ENCODE measurements around the gene DNAJB12.
A peak's percentile ranks its signal among the peaks of the same experiment; 100 is the strongest.
"Not testable (repeated sequence)": the region's sequence is repeated elsewhere in the genome, so short reads cannot be mapped to it uniquely, and the experiment has no call there.

Gene DNAJB12

DNA sequence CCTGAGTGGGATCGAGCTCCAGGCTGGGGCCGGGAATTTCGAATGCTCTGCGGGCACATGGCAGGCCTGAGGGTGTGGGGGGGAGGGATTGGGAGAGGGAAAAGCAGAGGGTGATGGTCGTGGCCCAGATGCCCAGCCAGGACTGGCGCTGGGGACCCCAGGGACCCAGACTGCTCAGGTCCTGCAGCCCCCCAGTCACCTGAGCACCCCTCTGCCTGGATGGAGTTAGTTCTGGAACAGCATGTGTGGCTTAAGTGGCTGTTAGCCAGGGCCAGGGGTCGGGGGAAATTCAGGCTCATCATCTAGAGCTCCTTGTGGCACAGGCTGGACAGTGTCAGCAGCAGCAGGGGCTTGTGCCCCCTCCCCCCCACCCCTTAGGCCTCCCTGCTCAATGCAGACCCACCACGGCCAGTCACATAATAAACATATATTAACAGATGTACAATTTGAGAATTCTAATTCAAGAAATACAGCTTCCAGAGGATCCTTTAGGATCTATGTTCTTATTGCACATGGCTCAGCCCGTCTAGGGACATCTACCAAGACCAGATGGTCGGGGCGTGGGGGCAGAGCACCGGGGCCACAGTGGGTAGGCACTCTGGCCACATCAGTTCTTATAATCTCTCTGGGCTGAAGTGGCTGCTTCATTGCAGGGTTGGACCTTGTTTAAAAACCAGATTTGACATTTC lies 22.2 kb downstream of the DNAJB12 start:
- H3K4me3 ChIP-seq (ENCODE audit: control insufficient read depth, low read depth, low read length), result no peak overlapping the region
- no peak for DNase-seq (ENCODE audit: low read depth)
- TF ChIP-seq, protein P1, sequence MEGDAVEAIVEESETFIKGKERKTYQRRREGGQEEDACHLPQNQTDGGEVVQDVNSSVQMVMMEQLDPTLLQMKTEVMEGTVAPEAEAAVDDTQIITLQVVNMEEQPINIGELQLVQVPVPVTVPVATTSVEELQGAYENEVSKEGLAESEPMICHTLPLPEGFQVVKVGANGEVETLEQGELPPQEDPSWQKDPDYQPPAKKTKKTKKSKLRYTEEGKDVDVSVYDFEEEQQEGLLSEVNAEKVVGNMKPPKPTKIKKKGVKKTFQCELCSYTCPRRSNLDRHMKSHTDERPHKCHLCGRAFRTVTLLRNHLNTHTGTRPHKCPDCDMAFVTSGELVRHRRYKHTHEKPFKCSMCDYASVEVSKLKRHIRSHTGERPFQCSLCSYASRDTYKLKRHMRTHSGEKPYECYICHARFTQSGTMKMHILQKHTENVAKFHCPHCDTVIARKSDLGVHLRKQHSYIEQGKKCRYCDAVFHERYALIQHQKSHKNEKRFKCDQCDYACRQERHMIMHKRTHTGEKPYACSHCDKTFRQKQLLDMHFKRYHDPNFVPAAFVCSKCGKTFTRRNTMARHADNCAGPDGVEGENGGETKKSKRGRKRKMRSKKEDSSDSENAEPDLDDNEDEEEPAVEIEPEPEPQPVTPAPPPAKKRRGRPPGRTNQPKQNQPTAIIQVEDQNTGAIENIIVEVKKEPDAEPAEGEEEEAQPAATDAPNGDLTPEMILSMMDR (IDR thresholded peaks at IDR 0.05; ENCODE audit: control insufficient read depth, insufficient read depth, low read depth, low read length, missing control alignments), result no peak

DNA sequence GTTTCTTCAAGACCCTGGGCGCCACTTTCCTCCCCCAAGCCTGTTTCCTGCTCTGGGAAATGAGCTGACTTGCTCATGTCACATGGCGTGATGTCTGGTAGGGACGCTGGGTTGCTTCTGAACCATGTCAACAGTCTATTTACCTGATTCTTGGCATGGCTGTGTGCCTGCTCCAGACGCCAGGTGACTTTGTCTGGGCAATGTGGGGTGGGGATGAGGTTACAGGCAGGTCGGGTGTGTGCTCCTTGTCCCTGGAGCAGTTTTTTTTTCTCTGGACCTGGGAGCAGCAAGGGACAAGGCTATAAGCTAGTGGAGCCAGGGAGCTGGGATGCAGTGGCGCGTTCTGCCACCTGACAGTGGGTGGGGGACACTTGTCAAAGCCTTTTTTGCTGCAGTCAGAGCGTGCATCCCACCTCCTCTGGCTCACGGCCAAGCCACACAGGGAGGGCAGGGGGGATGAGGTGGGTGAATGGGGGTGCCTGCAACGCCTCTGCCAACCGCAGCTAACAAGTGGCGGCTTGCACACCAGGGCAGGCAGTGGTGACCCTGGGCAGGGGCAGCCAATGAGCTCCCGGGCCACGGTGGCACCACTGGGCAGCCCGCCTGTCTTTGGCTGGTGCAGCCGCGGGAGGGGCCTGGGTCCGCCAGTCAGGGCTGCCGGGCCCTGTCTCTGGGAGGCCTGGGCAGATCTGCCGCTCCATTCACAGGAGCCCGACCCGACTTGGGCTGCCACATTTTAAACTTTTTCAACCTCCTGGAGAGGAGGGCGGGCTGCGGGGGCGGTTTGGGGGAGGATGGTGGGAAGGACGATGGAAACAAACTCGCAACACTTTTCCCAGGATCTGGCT lies 22.9 kb downstream of the DNAJB12 start:
- TF ChIP-seq, protein P1 (IDR thresholded peaks at IDR 0.05; ENCODE audit: control insufficient read depth, insufficient read depth, low read depth, low read length, missing control alignments), result no peak
- no peak for DNase-seq (ENCODE audit: low read depth)
- H3K4me3 ChIP-seq (ENCODE audit: control insufficient read depth, low read depth, low read length), result no peak overlapping the region

DNA sequence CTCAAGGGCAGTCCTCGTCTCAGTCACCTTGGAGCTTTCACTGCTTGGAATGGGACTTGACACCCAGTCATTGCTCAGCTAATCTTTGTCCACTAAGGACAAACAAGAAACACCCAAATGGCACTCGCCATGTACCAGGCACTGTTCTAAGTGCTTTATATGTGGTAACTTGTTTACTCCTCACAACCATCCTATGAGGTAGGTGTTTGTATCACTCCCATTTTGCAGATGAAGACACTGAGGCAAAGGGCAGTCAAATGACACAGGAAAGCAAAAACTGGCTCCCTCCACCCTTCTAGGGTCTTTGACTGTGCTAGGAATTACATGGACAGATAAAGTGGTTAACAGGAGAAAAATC lies 24.7 kb downstream of the DNAJB12 start:
- no peak overlapping the region for H3K4me3 ChIP-seq (ENCODE audit: control insufficient read depth, low read depth, low read length)

DNA sequence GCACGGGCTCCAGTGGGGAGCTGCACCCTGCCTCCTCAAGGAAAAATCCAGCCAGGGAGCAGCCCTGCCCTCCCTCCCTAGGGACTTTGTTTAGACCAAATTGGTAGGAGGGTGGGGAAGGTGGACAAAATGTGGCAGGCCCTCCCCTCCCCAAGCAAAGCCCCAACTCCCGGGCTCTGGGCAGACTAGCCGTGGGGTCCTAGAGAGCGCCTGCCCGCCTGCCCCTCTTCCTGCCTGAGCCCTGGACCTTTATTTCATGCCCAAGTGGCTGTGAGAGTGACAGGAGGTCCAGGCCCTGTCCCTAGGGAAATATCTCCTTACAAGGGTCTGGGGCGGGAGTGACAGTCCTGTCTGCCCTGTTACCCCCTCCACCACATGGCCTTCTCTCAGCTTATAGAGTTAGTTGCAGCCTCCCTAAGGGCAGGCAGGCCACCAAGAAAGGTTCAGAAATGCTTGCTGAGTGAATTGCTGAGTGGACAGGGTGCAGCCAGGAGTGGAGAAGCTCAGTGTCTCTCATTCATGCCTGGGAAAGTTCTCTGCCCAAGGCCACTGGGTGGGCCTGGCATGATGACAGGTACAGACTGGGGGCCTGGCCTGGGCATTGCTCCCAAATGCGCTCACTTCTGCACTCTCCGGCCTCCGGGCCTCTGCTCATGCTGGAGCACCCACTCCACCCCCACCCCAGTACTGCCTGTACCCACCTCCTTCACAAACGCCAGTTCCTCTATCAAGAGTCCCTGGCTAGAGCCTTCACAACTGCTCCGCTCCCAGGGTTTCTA lies 25.2 kb downstream of the DNAJB12 start:
- TF ChIP-seq, protein P1 (IDR thresholded peaks at IDR 0.05; ENCODE audit: control insufficient read depth, insufficient read depth, low read depth, low read length, missing control alignments), result no peak
- H3K4me3 ChIP-seq (ENCODE audit: control insufficient read depth, low read depth, low read length), result no peak overlapping the region
- DNase-seq (ENCODE audit: low read depth), result no peak

More for the DNA sequence above, 24.7 kb downstream of the DNAJB12 start:
- no peak for DNase-seq (ENCODE audit: low read depth)
- TF ChIP-seq, protein P1 (IDR thresholded peaks at IDR 0.05; ENCODE audit: control insufficient read depth, insufficient read depth, low read depth, low read length, missing control alignments), result no peak

DNA sequence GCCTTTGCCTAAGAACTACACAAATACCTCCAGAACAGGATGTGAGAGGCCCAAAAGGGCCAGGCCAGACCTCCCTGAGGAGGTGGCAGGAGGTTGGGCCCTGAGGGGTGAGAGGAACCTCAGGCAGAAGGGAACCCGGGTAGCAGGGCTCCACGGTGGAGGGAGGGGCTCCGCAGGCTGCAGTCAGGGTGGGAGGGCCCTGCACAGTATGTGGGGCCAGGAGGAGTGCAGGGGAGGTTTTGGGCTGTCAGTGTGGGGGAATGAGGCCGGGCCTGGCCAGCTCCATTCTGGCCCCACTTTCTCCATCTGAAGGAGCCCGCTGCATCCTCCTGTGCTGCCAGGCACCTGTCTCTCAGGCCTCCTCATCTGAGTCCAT lies 25.9 kb downstream of the DNAJB12 start:
- DNase-seq (ENCODE audit: low read depth), result no peak
- no peak overlapping the region for H3K4me3 ChIP-seq (ENCODE audit: control insufficient read depth, low read depth, low read length)
- TF ChIP-seq, protein P1 (IDR thresholded peaks at IDR 0.05; ENCODE audit: control insufficient read depth, insufficient read depth, low read depth, low read length, missing control alignments), result no peak

DNA sequence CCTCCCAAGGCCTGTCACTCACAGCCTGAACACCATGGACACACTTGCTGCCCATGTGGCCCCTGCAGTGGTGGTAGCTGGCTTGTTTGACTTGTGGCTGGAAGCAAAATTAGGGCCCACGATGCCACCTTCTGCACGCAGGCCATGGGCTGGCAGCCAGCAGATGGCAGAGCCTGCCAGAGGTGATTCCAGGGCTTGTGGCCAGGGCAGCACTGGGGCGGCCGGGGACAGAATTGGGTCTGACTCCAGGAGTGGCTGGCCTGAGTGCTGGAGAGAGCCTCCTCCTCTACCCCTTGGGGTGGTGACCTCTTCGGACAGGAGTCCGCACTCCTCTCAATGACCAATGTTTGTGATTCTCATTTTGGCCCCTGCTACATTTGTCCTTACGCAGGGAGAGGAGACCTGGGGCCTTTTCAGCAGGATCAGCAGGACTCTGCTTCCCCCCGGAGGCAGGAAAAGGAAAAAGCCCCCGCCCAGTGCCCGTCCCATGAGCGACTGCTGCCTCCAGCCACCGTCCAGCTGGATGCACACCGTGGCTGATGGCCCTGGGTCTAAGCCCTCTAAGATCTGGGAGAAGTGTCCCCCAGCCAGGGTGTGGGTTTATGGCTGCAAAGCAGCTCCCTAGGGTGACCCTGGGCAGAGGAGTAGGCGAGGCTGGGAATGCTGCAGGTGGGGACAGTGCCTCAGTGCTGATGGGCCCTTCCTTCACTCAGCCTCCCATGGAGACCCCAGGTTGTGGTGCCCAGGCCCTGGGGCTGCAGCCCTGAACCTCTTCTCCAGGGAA lies 26.5 kb downstream of the DNAJB12 start:
- DNase-seq (ENCODE audit: low read depth), result no peak
- H3K4me3 ChIP-seq (ENCODE audit: control insufficient read depth, low read depth, low read length), result no peak overlapping the region
- TF ChIP-seq, protein P1 (IDR thresholded peaks at IDR 0.05; ENCODE audit: control insufficient read depth, insufficient read depth, low read depth, low read length, missing control alignments), result peak; percentile 76

DNA sequence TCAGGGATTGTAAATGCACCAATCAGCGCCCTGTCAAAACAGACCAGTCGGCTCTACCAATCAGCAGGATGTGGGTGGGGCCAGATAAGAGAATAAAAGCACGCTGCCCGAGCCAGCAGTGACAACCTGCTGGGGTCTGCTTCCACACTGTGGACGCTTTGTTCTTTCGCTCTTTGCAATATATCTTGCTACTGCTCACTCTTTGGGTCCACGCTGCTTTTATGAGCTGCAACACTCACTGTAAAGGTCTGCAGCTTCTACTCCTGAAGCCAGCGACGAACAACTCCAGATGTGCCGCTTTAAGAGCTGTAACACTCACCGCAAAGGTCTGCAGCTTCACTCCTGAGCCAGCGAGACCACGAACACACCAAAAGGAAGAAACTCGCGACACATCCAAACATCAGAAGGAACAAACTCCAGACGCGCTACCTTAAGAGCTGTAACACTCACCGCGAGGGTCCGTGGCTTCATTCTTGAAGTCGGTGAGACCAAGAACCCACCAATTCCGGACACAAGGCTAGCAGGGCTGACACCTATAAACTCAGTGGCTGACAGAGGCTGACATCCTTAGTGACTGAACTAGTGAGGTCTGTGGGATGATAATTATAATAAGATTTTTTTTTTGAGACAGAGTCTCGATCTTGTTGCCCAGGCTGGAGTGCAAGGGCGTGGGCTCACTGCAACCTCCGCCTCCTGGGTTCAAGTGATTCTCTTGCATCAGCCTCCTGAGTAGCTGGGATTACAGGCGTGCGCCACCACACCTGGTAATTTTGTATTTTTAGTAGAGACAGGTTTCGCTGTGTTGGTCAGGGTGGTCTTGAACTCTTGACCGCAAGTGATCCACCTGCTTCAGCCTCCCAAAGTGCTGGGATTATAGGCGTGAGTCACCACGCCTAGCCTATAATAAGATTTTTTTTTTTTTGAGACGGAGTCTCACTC lies 27.8 kb downstream of the DNAJB12 start:
- not testable (repeated sequence) for DNase-seq (ENCODE audit: low read depth); H3K4me3 ChIP-seq (ENCODE audit: control insufficient read depth, low read depth, low read length)
